Measurements from ENCODE around the gene ZRANB1.

The ZRANB1 gene

GRCh38 chr10:124903111-124903510 is 38.8 kb upstream of the ZRANB1 start:
- TF ChIP-seq CTCF (conservative IDR thresholded peaks at IDR 0.05) (no peak), ZFX (IDR thresholded peaks at IDR 0.05) (no peak)
- H3K27ac ChIP-seq: no peak overlapping the region

GRCh38 chr10:124904796-124905195 is 37.1 kb upstream of the ZRANB1 start:
- TF ChIP-seq ZFX (IDR thresholded peaks at IDR 0.05) (no peak), CTCF (conservative IDR thresholded peaks at IDR 0.05) (no peak)

GRCh38 chr10:124906551-124907001 is 35.3 kb upstream of the ZRANB1 start:
- no peak overlapping the region for H3K27ac ChIP-seq
- no peak for TF ChIP-seq ZFX (IDR thresholded peaks at IDR 0.05)
- TF ChIP-seq CTCF (conservative IDR thresholded peaks at IDR 0.05): no peak

More at GRCh38 chr10:124904796-124905195, 37.1 kb upstream of the ZRANB1 start:
- no peak overlapping the region for H3K27ac ChIP-seq

- no peak overlapping the region for H3K27ac ChIP-seq
- TF ChIP-seq ZFX (IDR thresholded peaks at IDR 0.05) (no peak), CTCF (conservative IDR thresholded peaks at IDR 0.05) (no peak)
These were observed 32.4 kb upstream of the ZRANB1 start for GRCh38 chr10:124909563-124909962.

GRCh38 chr10:124911124-124912067 is 30.5 kb upstream of the ZRANB1 start:
- no peak for TF ChIP-seq CTCF (conservative IDR thresholded peaks at IDR 0.05)
- TF ChIP-seq ZFX (IDR thresholded peaks at IDR 0.05): no peak
- no peak overlapping the region; the same call in 1 of the 2 replicates for H3K27ac ChIP-seq

GRCh38 chr10:124912101-124912886 is 29.6 kb upstream of the ZRANB1 start:
- H3K27ac ChIP-seq: no peak overlapping the region; the same call in 1 of the 2 replicates
- TF ChIP-seq ZFX (IDR thresholded peaks at IDR 0.05) (no peak), CTCF (conservative IDR thresholded peaks at IDR 0.05) (no peak)

Measured in C4-2B (cell line).